KMS-11 (cell line): Measurements from ENCODE around the gene RNF213.

Source experiments
- H2AFZ ChIP-seq: fragments of 200-600 bp; sonication (generic); 2 replicates; pipeline ENCODE4 v1.6.1; 2016; ENCODE audit warnings: antibody characterized with exemption, mixed run types, low read depth
- H3K27ac ChIP-seq: fragments of 200-600 bp; sonication (generic); 2 replicates; pipeline ENCODE4 v1.6.1; 2016; ENCODE audit warnings: mild to moderate bottlenecking, mixed run types
- H3K27me3 ChIP-seq: fragments of 200-600 bp; sonication (generic); 2 replicates; pipeline ENCODE4 v1.6.1; 2017; ENCODE audit warnings: mild to moderate bottlenecking, low read depth, mixed run types, moderate library complexity; ENCODE audit not compliant: insufficient read depth
- H3K36me3 ChIP-seq: fragments of 200-600 bp; sonication (generic); 2 replicates; pipeline ENCODE4 v1.6.1; 2017; ENCODE audit warnings: mild to moderate bottlenecking, mixed run types; ENCODE audit not compliant: insufficient read depth
- H3K4me1 ChIP-seq: fragments of 200-600 bp; sonication (generic); 2 replicates; pipeline ENCODE4 v1.6.1; 2016; ENCODE audit warnings: mild to moderate bottlenecking, low read depth, mixed run types; ENCODE audit not compliant: poor library complexity, severe bottlenecking
- H3K4me2 ChIP-seq: fragments of 200-600 bp; sonication (generic); 2 replicates; pipeline ENCODE4 v1.7.0; 2016; ENCODE audit warnings: mild to moderate bottlenecking, mixed run types
- H3K4me3 ChIP-seq: fragments of 200-600 bp; sonication (generic); IDR thresholded peaks from 2 replicates; pipeline ENCODE4 v1.6.1; 2017; ENCODE audit warnings: low read depth, low read length, mixed read lengths; ENCODE audit not compliant: insufficient read depth
- H3K79me2 ChIP-seq: fragments of 200-600 bp; sonication (generic); 2 replicates; pipeline ENCODE4 v1.6.1; 2016; ENCODE audit warnings: low read depth, mixed run types; ENCODE audit not compliant: insufficient read depth
- H3K9ac ChIP-seq: fragments of 200-600 bp; sonication (generic); 2 replicates; pipeline ENCODE4 v1.6.1; 2016; ENCODE audit warnings: mild to moderate bottlenecking, mixed run types
- H4K20me1 ChIP-seq: fragments of 200-600 bp; sonication (generic); 2 replicates; pipeline ENCODE4 v1.6.1; 2016; ENCODE audit warnings: mild to moderate bottlenecking, mixed run types; ENCODE audit not compliant: insufficient read depth
- TF ChIP-seq, protein P1 (sequence below): fragments of 200-600 bp; sonication (generic); conservative IDR thresholded peaks from 2 replicates; pipeline ENCODE4 v1.6.1; 2017; ENCODE audit warnings: low read depth, mild to moderate bottlenecking, antibody characterized with exemption, low read length, moderate library complexity, mixed read lengths

Gene RNF213

DNA sequence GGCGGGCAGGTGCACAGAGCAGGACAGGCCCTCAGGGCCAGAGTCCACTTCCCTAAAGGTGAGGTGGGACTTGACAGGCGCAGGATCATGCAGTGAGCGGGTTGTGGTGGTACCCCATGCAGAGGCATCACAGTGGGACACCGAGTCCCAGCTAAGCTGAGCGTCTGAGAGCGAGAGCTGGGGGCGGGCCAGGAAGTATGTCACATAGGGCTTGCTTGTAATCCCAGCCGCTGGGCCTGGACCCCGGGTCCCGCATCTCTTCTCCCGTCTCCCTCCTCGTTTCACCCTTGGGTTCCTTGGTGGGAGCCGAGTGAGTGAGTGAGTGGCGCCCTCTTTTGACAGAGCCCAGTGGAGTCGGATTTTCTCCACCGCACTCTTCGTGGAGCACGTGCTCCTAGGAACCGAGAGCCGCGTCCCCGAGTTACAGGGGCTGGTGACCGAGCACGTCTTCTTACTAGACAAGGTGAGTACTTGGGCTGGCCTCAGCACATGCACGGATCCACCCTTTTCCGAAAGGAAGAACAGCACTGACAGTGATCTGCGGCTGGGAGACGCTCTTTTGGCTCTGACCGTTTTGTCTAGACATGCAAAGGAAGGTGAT is 103.5 kb downstream of the RNF213 start:
- no peak overlapping the region for H3K9ac ChIP-seq
- no peaks in the 10 kb centered on the region for H3K4me1 ChIP-seq
- TF ChIP-seq, protein P1, sequence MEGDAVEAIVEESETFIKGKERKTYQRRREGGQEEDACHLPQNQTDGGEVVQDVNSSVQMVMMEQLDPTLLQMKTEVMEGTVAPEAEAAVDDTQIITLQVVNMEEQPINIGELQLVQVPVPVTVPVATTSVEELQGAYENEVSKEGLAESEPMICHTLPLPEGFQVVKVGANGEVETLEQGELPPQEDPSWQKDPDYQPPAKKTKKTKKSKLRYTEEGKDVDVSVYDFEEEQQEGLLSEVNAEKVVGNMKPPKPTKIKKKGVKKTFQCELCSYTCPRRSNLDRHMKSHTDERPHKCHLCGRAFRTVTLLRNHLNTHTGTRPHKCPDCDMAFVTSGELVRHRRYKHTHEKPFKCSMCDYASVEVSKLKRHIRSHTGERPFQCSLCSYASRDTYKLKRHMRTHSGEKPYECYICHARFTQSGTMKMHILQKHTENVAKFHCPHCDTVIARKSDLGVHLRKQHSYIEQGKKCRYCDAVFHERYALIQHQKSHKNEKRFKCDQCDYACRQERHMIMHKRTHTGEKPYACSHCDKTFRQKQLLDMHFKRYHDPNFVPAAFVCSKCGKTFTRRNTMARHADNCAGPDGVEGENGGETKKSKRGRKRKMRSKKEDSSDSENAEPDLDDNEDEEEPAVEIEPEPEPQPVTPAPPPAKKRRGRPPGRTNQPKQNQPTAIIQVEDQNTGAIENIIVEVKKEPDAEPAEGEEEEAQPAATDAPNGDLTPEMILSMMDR = peak; percentile 46; the same call in 1 of the 2 replicates
- no peak overlapping the region for H3K27ac ChIP-seq
- no peaks in the 10 kb centered on the region for H3K27me3 ChIP-seq
- no peak overlapping the region for H3K4me3 ChIP-seq
- no peaks in the 10 kb centered on the region for H3K36me3 ChIP-seq
- H2AFZ ChIP-seq = no peak overlapping the region
- H3K79me2 ChIP-seq = no peaks in the 10 kb centered on the region
- no peak overlapping the region for H3K4me2 ChIP-seq
- no peaks in the 10 kb centered on the region for H4K20me1 ChIP-seq

DNA sequence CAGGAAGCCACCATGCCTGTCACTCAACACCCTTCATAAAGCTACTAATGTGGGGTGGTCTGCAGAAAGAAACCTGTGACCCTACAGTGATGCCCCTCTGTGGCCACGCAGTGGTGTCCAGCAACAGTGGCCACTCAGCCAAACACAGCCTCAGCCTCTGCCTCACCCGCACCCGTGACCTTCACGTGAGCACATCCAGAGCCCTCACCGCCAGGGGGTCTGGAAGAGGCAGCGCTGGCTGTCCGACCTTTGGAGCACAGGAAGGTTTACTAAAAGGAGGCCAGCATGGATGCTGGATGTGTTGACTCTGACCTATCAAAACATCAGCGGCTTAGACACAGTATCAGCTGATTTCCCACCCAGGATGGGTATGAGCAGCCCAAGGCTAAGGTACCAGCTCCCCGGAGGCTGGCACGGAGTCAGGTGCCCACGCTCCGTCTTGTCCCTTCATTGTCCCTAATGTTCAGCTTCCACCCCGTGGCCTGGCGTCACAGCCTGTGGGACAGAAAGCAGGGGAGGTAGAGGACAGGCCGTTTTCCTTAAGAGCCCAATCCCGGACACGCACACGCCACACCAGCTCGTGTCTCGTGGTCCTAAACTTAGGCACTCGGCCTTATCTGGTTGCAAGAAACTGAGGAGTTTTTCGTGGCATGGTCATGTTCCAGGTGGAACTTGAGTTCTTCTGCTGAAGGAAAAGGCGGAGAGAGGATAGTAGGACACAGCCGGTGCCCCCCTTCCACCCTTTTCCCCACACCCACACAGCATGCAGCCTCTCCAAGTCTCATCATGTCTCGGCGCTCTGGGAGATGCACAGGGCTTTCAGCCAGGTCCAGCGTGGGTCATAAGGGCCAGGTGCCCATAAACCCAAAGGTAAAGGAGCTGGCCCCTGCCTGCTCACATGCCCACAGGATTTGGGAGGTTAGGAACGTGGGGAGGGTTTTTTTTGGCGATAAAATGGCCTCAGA is 104.6 kb downstream of the RNF213 start:
- Histone ChIP-seq H3K4me2 (no peak overlapping the region), H2AFZ (no peak overlapping the region), H3K27me3 (no peaks in the 10 kb centered on the region), H3K79me2 (no peaks in the 10 kb centered on the region), H3K4me3 (no peak overlapping the region), H3K36me3 (no peaks in the 10 kb centered on the region), H3K27ac (no peak overlapping the region), H4K20me1 (no peaks in the 10 kb centered on the region), H3K4me1 (no peaks in the 10 kb centered on the region), H3K9ac (no peak overlapping the region)
- TF ChIP-seq, protein P1 = no peak

DNA sequence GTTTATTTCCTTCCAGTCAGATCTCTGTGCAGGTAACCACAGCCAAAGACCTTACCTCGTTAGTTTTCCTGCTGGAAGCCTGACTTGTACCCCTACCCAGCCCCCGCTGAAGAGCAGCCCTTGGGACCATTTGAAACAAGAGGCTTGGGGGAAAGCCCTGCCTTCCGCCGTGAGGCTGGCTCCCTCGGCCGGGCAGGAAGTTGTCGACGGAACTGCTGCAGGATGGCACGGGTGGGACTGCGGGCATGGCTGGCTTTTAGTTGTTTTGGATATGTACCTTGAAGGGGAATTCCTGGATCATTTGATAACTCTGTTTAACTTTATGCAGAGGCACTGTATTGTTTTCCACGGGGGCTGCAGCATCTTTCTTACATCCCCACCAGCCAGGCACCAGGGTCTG is 105.3 kb downstream of the RNF213 start:
- Histone ChIP-seq H3K9ac (no peak overlapping the region), H3K4me1 (no peaks in the 10 kb centered on the region), H3K36me3 (no peaks in the 10 kb centered on the region), H3K4me2 (no peak overlapping the region), H4K20me1 (no peaks in the 10 kb centered on the region), H2AFZ (no peak overlapping the region), H3K4me3 (no peak overlapping the region), H3K79me2 (no peaks in the 10 kb centered on the region), H3K27ac (no peak overlapping the region), H3K27me3 (no peaks in the 10 kb centered on the region)
- TF ChIP-seq, protein P1 = no peak

DNA sequence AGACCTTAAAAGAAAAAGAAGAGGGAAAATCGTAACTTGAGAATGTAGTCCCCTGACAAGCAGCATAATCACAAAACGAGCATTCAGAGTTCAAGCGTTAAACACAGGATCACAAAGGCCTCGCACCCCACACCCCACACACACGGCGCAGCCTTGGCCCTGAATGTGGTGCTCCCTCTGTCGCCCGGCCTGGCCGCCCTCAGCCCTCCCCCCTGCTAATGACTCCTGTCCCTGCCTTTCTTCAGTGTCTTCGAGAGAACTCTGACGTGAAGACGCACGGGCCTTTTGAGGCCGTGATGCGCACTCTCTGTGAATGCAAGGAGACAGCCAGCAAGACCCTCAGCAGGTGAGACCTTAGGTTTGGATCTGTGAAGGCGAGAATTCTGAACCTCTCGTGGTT is 106.9 kb downstream of the RNF213 start:
- no peaks in the 10 kb centered on the region for H3K27me3 ChIP-seq
- H3K79me2 ChIP-seq = no peaks in the 10 kb centered on the region
- H2AFZ ChIP-seq = no peak overlapping the region
- H3K36me3 ChIP-seq = no peaks in the 10 kb centered on the region
- H3K4me2 ChIP-seq = no peak overlapping the region
- TF ChIP-seq, protein P1 = no peak
- no peak overlapping the region for H3K4me3 ChIP-seq
- H3K9ac ChIP-seq = no peak overlapping the region
- H3K27ac ChIP-seq = no peak overlapping the region
- H3K4me1 ChIP-seq = no peaks in the 10 kb centered on the region
- H4K20me1 ChIP-seq = no peaks in the 10 kb centered on the region
